ENCODE data around the gene AP1AR. TPM values are rescaled to one million over a fixed set of nuclear protein-coding genes. Genes with fewer than 3 reads are reported as not detected.
A peak's percentile ranks its signal among the peaks of the same experiment; 100 is the strongest.
"Not testable (repeated sequence)": the region's sequence is repeated elsewhere in the genome, so short reads cannot be mapped to it uniquely, and the experiment has no call there.

AP1AR gene
- total RNA-seq, 1 experiment from 2014 or later = 35.3 TPM

DNA sequence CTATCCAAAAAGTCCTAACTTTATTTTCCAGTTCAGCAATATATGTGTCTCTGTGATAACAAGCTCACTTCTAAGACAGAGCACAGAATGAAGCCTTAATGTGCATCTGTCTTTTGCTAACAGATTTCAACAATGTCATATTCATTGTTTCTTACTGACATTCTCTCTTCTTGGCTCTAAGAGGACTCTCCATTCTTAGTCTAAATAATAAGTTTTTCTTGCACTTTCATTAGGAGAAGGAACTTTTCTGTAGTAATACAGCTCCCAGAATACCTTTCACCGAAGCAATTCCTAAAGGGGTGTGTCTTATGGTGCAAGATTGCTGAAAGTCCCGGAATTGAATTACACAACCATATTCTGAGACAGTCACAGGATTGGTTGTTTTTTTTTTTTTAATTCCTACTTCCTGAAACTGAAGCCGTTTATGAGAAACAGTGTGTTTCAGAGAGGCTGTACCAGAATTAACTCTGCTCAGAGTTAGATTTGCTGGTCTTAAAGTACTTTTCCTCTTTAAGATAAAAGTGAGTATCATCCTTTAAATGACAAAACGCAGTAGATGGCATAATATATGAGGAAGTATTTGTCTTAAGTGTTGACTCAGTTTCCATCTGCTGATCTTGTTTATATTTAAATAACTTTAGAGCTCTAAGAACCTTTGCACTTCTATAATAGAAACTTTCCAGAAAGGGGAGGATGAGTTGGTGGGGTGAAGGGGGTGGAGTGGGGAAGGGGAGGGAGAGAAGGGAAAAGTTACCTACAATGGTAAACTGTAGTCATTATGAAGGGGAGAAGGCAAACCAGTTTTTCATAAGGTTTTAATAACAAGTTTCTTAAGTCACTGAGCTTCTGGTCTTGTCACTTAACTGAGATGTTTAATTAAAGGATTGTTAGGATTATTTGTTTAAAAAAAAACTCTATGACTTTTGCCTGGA is 65.6 kb downstream of the AP1AR start, which contains the start of gene ALPK1:
ALPK1 (plus strand) TSS at position 421 of the 932 bp plus-strand sequence.
- H3K27me3 ChIP-seq (replicated peaks) = no peaks in the 10 kb centered on the region
- no peaks in the 10 kb centered on the region for H3K36me3 ChIP-seq
- H3K4me3 ChIP-seq = peak within 1 kb of the TSS; percentile 33
- DNase-seq (ENCODE audit: low read depth in 1 of 2, low spot score in 2 of 2) = peak in 1 of 2 experiments; percentile 70
- H3K4me1 ChIP-seq (replicated peaks) = 0 out of 2 replicates have a peak, but pooled peaks cover 3% of the 10 kb centered on the region
- no peaks in the 10 kb centered on the region for H3K9me3 ChIP-seq (replicated peaks)
- peak within 1 kb of the TSS; percentile 52 for H3K27ac ChIP-seq

DNA sequence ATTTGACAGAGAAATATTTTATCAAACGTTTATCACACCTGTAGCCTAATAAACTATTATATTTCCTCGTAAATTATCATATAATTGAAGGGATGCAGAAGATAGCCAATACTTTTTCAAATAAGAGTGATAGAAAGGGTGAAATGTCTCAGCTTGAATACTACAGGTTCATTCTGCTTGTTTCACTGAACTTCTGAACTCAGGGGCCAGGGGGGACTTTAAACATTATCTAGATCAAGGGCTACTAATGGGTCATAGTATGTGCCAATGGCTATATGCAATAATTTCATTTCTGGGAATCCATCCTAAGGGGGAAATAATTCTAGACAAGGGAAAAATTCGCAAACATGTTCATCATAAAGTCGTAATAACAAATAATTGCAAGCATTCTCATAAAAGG is 68.1 kb downstream of the AP1AR start:
- H3K27me3 ChIP-seq (replicated peaks) = no peaks in the 10 kb centered on the region
- H3K36me3 ChIP-seq = peaks cover 3% of the 10 kb centered on the region; the same call in 1 of the 2 replicates
- no peak overlapping the region for H3K4me3 ChIP-seq
- 0 out of 2 replicates have a peak, but pooled peaks cover 3% of the 10 kb centered on the region for H3K4me1 ChIP-seq (replicated peaks)
- no peak for DNase-seq (ENCODE audit: low read depth in 1 of 2, low spot score in 2 of 2)
- H3K9me3 ChIP-seq (replicated peaks) = no peaks in the 10 kb centered on the region
- H3K27ac ChIP-seq = no peak overlapping the region

GRCh38 chr4:112302320-112303274 is 71.0 kb downstream of the AP1AR start:
- H3K4me3 ChIP-seq = no peak overlapping the region
- no peaks in the 10 kb centered on the region for H3K4me1 ChIP-seq (replicated peaks)
- H3K36me3 ChIP-seq = peaks cover 3% of the 10 kb centered on the region; the same call in 1 of the 2 replicates
- no peak for DNase-seq (ENCODE audit: low read depth in 1 of 2, low spot score in 2 of 2)
- no peaks in the 10 kb centered on the region for H3K9me3 ChIP-seq (replicated peaks)
- no peaks in the 10 kb centered on the region for H3K27me3 ChIP-seq (replicated peaks)
- no peak overlapping the region for H3K27ac ChIP-seq

GRCh38 chr4:112305477-112305876 is 73.9 kb downstream of the AP1AR start:
- H3K27me3 ChIP-seq (replicated peaks); H3K9me3 ChIP-seq (replicated peaks); DNase-seq (ENCODE audit: low read depth in 1 of 2, low spot score in 2 of 2); H3K4me3 ChIP-seq; H3K36me3 ChIP-seq; H3K27ac ChIP-seq; H3K4me1 ChIP-seq (replicated peaks): not testable (repeated sequence)

- not testable (repeated sequence) for DNase-seq (ENCODE audit: low read depth in 1 of 2, low spot score in 2 of 2); H3K27ac ChIP-seq; H3K9me3 ChIP-seq (replicated peaks); H3K4me1 ChIP-seq (replicated peaks); H3K27me3 ChIP-seq (replicated peaks); H3K36me3 ChIP-seq; H3K4me3 ChIP-seq
These were observed 77.7 kb downstream of the AP1AR start for GRCh38 chr4:112309263-112309791.

DNA sequence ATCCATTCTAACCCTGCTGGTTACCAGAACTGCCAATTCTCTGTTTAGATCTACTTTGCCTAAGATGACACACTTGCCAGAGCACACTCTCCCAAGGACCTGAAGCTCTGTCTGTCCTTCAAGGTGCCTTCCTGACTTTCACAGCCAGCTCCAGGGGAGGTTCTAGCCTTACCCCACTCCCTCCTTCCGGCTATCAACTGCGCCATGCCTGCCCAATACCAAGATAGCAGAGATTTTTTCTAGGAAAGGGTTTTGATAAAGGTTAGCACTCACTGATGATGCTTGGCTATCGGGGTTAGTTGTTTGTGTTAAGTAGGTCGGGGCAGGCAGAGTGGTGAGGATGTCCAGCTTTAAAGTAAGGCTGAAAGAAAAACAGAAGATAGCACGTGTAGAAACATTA is 79.9 kb downstream of the AP1AR start:
- no peaks in the 10 kb centered on the region for H3K27me3 ChIP-seq (replicated peaks)
- no peak overlapping the region for H3K4me3 ChIP-seq
- H3K27ac ChIP-seq = no peak overlapping the region
- H3K4me1 ChIP-seq (replicated peaks) = no peaks in the 10 kb centered on the region
- DNase-seq (ENCODE audit: low read depth in 1 of 2, low spot score in 2 of 2) = no peak
- no peaks in the 10 kb centered on the region for H3K9me3 ChIP-seq (replicated peaks)
- H3K36me3 ChIP-seq = no peaks in the 10 kb centered on the region

GRCh38 chr4:112312610-112313239 is 81.1 kb downstream of the AP1AR start:
- no peaks in the 10 kb centered on the region for H3K36me3 ChIP-seq

GRCh38 chr4:112315446-112315845 is 83.9 kb downstream of the AP1AR start:
- Histone ChIP-seq H3K36me3 (no peaks in the 10 kb centered on the region), H3K27me3 (replicated peaks) (no peaks in the 10 kb centered on the region), H3K4me3 (no peak overlapping the region), H3K27ac (no peak overlapping the region), H3K9me3 (replicated peaks) (no peaks in the 10 kb centered on the region), H3K4me1 (replicated peaks) (no peaks in the 10 kb centered on the region)
- no peak for DNase-seq (ENCODE audit: low read depth in 1 of 2, low spot score in 2 of 2)

More at GRCh38 chr4:112312610-112313239, 81.1 kb downstream of the AP1AR start:
- Histone ChIP-seq H3K27ac (no peak overlapping the region), H3K27me3 (replicated peaks) (no peaks in the 10 kb centered on the region), H3K4me1 (replicated peaks) (no peaks in the 10 kb centered on the region), H3K9me3 (replicated peaks) (no peaks in the 10 kb centered on the region), H3K4me3 (no peak overlapping the region)
- no peak for DNase-seq (ENCODE audit: low read depth in 1 of 2, low spot score in 2 of 2)

DNA sequence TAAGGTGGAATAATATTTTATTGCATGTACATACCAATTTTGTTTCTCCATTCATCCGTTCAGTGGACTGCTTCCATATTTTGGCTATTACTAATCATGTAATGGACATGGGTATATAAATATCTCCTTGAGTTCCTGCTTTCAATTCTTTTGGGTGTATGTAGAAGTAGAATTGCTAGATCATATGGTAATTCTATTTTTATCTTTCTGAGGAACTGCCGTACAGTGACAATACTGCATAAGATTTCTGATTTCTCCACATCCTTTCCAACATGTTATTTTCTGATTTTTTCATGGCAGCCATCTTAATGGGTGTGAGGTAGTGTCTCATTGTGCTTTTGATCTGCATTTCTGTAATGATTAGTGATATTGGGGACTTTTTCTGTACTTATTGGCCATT is 84.8 kb downstream of the AP1AR start:
- H3K4me3 ChIP-seq = no peak overlapping the region
- no peaks in the 10 kb centered on the region for H3K4me1 ChIP-seq (replicated peaks)
- H3K36me3 ChIP-seq = no peaks in the 10 kb centered on the region
- no peaks in the 10 kb centered on the region for H3K9me3 ChIP-seq (replicated peaks)
- no peak overlapping the region for H3K27ac ChIP-seq
- DNase-seq (ENCODE audit: low read depth in 1 of 2, low spot score in 2 of 2) = no peak
- H3K27me3 ChIP-seq (replicated peaks) = no peaks in the 10 kb centered on the region

DNA sequence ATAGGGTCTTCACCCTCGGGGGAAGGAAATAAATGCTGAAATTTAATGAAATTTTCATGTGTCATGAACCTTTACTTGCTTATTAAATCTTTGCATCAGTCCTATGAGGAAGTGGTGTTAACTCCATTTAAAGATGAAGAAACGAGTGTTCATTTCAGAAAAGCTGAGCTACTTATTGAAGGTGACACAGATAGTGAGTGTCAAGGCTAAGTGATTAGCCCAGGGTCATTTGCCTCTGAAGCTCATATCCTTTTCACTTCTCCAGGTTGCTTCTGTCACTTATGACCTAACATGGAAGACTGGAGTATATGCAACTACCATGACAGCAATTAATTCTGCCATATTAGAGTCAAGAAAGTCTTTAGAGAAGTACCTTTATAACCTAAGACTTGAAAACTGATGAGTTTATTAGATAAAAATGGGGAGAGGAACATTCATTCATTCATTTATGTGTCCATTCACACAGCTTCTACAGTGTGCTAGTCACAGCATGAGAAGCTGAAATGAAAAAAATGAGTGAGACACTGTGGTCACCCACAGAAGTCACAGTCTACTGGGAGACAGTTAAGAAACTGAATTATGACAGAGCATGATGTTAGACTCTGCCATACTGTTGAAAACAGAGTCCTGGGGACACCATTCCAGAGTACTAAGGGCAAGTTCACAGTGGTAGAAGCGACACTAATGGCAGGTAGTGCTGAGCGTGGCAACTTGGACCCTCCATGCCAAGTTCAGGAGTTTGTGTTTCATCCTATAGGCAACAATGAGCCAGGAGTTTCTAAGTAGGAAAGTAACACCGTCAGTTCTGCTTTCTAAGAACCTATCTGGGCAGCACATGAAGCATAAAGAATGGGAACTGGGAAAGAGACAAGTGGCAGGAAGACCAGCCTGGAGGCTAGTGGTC is 86.9 kb downstream of the AP1AR start:
- no peaks in the 10 kb centered on the region for H3K36me3 ChIP-seq
- H3K4me1 ChIP-seq (replicated peaks) = no peaks in the 10 kb centered on the region
- no peak overlapping the region for H3K27ac ChIP-seq
- H3K4me3 ChIP-seq = no peak overlapping the region
- no peaks in the 10 kb centered on the region for H3K9me3 ChIP-seq (replicated peaks)
- H3K27me3 ChIP-seq (replicated peaks) = no peaks in the 10 kb centered on the region
- no peak for DNase-seq (ENCODE audit: low read depth in 1 of 2, low spot score in 2 of 2)

Measured in SJSA1 (cell line).